ENCODE measurements around the gene MYO3B.

The MYO3B gene

GRCh38 chr2:170350929-170351826 lies 173.2 kb downstream of the MYO3B start:
- no peak for DNase-seq (ENCODE audit: low read depth in 2 of 2)
- no peak for TF ChIP-seq CTCF (IDR thresholded peaks at IDR 0.05; ENCODE audit: low read depth, low read length)
- no peak overlapping the region for H3K4me3 ChIP-seq (replicated peaks in 1 of 2; ENCODE audit: low read depth in 2 of 2, low read length in 2 of 2)

- no peak overlapping the region for H3K4me3 ChIP-seq (replicated peaks in 1 of 2; ENCODE audit: low read depth in 2 of 2, low read length in 2 of 2)
- TF ChIP-seq CTCF (IDR thresholded peaks at IDR 0.05; ENCODE audit: low read depth, low read length), result no peak
- DNase-seq (ENCODE audit: low read depth in 2 of 2), result no peak
Observed at GRCh38 chr2:170353723-170354122, 175.8 kb downstream of the MYO3B start.

- no peak for DNase-seq (ENCODE audit: low read depth in 2 of 2)
- TF ChIP-seq CTCF (IDR thresholded peaks at IDR 0.05; ENCODE audit: low read depth, low read length), result no peak
- H3K4me3 ChIP-seq (replicated peaks in 1 of 2; ENCODE audit: low read depth in 2 of 2, low read length in 2 of 2), result no peak overlapping the region
Observed at GRCh38 chr2:170354388-170354787, 176.4 kb downstream of the MYO3B start.

- DNase-seq (ENCODE audit: low read depth in 2 of 2), result no peak
- TF ChIP-seq CTCF (IDR thresholded peaks at IDR 0.05; ENCODE audit: low read depth, low read length), result no peak
- no peak overlapping the region for H3K4me3 ChIP-seq (replicated peaks in 1 of 2; ENCODE audit: low read depth in 2 of 2, low read length in 2 of 2)
Observed at GRCh38 chr2:170354855-170355780, 177.2 kb downstream of the MYO3B start.

GRCh38 chr2:170359466-170359865 lies 181.5 kb downstream of the MYO3B start:
- no peak for TF ChIP-seq CTCF (IDR thresholded peaks at IDR 0.05; ENCODE audit: low read depth, low read length)
- DNase-seq (ENCODE audit: low read depth in 2 of 2), result no peak
- H3K4me3 ChIP-seq (replicated peaks in 1 of 2; ENCODE audit: low read depth in 2 of 2, low read length in 2 of 2), result no peak overlapping the region

- no peak overlapping the region for H3K4me3 ChIP-seq (replicated peaks in 1 of 2; ENCODE audit: low read depth in 2 of 2, low read length in 2 of 2)
- DNase-seq (ENCODE audit: low read depth in 2 of 2), result no peak
- no peak for TF ChIP-seq CTCF (IDR thresholded peaks at IDR 0.05; ENCODE audit: low read depth, low read length)
Observed at GRCh38 chr2:170360546-170361089, 182.7 kb downstream of the MYO3B start.

Measured in cardiac fibroblast (primary cell).